GM21423 (cell line): ENCODE measurements around the gene PLEKHA5.
"Not testable (repeated sequence)": the region's sequence is repeated elsewhere in the genome, so short reads cannot be mapped to it uniquely, and the experiment has no call there.

ENCODE experiments used
- ATAC-seq: cut with Tn5 transposase; IDR thresholded peaks from one replicate; pipeline ENCODE4 v1.9.1; 2021; ENCODE audit warnings: mild to moderate bottlenecking, moderate library complexity; ENCODE audit not compliant: unreplicated experiment

PLEKHA5 gene

GRCh38 chr12:19397534-19397933 is 268.0 kb downstream of the PLEKHA5 start:
- no peak for ATAC-seq

- no peak for ATAC-seq
Observed at GRCh38 chr12:19398376-19399363, 269.1 kb downstream of the PLEKHA5 start.

- ATAC-seq, result not testable (repeated sequence)
Observed at GRCh38 chr12:19400649-19401285, 271.2 kb downstream of the PLEKHA5 start.

- ATAC-seq, result no peak
Observed at GRCh38 chr12:19402211-19402610, 272.7 kb downstream of the PLEKHA5 start.

- ATAC-seq, result no peak
Observed at GRCh38 chr12:19402743-19403431, 273.4 kb downstream of the PLEKHA5 start.

GRCh38 chr12:19404242-19404880 is 274.8 kb downstream of the PLEKHA5 start:
- no peak for ATAC-seq

GRCh38 chr12:19409376-19409775 is 279.8 kb downstream of the PLEKHA5 start:
- ATAC-seq, result no peak

GRCh38 chr12:19410211-19410610 is 280.7 kb downstream of the PLEKHA5 start:
- no peak for ATAC-seq

GRCh38 chr12:19410629-19411185 is 281.2 kb downstream of the PLEKHA5 start:
- ATAC-seq, result no peak

- no peak for ATAC-seq
Observed at GRCh38 chr12:19411234-19412204, 282.0 kb downstream of the PLEKHA5 start.

- ATAC-seq, result no peak
Observed at GRCh38 chr12:19412844-19413243, 283.3 kb downstream of the PLEKHA5 start.

- not testable (repeated sequence) for ATAC-seq
Observed at GRCh38 chr12:19413582-19413981, 284.0 kb downstream of the PLEKHA5 start.

- no peak for ATAC-seq
Observed at GRCh38 chr12:19415563-19415962, 286.0 kb downstream of the PLEKHA5 start.

- ATAC-seq, result no peak
Observed at GRCh38 chr12:19419086-19419485, 289.6 kb downstream of the PLEKHA5 start.

GRCh38 chr12:19421503-19422282 is 292.2 kb downstream of the PLEKHA5 start:
- no peak for ATAC-seq

GRCh38 chr12:19423166-19423930 is 293.8 kb downstream of the PLEKHA5 start:
- no peak for ATAC-seq
